HG03064 (cell line): ENCODE results near the gene OR6C74.

ENCODE experiments used
- ATAC-seq: cut with Tn5 transposase; IDR thresholded peaks from one replicate; pipeline ENCODE4 v1.9.1; 2021; ENCODE audit warnings: low read depth; ENCODE audit not compliant: unreplicated experiment

The OR6C74 gene

DNA sequence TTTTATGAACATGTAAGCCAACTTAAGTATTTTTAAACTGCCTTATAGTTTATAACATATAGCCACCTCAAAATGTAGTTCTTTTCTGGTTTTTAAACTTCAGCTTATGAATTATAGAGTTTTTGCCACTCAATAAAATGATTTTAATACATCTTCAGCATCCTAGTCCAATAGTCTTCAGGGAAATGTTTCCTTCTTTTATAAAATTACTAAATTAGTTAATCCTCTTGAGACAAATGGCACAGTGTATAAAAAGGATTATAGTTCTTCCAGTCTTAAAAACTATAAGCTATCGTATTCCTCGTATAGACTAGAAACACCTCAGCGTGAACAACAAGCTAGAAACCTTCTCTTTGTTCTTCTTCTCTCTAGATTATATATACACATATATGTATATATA lies at the start of gene OR6C74:
OR6C74 (plus strand) TSS at position 301 of the 400 bp plus-strand sequence. CDS start 2,679 bp downstream, outside the sequence.
- no peak for ATAC-seq

DNA sequence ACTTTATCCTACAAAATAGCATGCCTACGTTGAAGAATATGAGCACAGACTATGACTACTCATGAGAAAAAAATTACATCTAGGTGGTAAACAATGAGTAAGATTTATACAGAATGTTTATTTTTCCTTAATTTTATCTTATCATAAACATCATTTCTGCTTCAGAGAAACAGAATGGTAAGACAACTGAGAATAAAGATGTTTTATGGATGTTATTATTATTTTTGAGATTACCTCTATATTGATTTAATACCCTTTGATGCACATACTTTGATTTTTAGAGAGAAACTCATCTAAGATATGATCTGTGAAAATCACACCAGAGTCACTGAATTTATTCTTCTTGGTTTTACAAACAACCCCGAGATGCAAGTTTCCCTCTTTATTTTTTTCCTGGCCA lies 23.7 kb upstream of the OR6C74 start, which contains the start of gene OR10A7:
OR10A7 (plus strand) TSS at position 301 of the 400 bp plus-strand sequence; CDS start at position 301, 0 bp downstream.
- ATAC-seq = no peak

DNA sequence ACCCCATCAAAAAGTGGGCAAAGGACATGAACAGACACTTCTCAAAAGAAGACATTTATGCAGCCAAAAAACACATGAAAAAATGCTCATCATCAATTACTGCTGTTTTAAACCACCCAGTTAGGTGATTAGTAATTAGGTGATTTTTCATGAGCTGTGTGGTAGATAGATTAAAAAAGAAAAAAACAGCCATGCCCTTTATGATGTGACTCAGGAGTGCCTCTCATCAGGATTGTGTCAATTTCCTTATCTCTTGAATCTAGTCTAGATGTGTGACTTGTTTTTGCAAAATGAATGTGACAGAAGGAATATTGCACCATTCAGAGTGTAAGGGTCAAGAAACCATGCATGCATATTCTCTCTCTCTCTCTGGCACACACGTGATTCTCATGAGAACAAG lies 17.9 kb upstream of the OR6C74 start:
- no peak for ATAC-seq

DNA sequence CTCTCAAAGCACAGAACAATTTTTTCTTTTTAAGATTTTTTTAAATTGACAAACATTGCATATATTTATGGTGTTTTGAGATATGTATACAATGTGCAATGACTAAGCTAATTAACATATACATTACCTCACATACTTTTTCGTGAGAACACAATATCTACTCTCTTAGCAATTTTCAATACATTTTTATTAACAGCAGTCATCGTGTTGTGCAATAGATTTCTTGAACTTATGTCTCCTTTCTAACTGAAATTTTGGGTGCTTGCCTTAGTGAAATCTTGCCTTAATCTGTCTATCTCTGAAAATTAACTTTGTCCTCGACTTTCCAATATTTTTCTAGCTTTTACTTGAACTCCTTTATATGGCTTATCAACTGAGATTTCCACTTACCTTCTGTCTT lies 16.8 kb upstream of the OR6C74 start:
- ATAC-seq = no peak

DNA sequence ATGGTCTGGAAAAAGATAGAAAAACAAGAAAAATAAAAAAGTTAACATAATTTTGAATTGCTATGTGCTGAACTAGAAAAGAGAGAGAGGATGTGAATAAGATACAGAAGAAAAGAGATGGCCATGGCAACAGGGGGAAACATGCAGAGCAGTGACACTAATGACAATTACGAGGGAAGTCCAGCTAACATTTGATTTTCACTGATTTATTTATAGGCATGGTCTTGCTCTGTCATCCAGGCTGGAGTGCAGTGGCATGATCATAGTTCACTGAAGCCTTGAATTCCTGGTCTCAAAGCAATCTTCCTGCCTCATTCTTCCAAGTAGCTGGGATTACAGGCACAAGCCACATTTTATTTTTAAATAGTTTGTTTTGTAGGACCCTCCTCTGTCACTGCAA lies 1.8 kb downstream of the OR6C74 start:
- no peak for ATAC-seq

DNA sequence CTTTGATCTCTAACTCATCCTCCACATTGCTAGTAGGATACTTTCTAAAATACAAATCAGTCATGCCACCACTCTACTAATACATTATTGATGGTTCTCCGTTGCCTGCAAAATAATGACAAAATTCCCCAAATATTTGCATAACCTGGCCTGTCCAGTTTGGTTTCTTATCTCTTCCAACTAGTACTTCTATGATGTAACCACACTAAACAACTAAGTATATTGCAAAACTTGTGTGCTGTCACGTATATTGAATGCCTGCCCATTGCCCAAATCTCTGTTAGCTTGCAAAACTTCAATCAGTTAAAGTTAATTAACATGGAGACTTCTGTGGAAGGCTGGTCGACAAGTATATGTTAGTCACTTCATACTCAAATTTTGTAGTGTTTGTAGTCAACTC lies 6.5 kb downstream of the OR6C74 start:
- no peak for ATAC-seq

DNA sequence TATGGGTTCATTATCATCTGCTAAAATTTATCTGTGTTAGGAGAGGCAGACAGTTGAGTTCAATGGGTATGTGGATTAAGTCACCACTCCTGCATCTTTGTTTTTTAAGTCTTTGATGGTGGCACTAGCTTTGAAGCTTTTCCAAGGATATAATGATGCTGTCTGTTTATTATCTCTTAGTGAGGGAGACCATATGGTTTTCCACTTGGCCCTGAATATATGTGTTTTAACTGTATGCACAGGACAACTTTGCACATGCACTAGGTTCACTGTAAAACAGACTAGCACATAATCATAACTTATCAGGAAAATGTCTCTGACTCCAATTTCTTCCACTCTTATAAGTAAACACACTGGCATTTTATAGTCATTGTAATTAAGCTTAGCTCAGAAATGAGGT lies 8.9 kb downstream of the OR6C74 start:
- ATAC-seq = no peak

DNA sequence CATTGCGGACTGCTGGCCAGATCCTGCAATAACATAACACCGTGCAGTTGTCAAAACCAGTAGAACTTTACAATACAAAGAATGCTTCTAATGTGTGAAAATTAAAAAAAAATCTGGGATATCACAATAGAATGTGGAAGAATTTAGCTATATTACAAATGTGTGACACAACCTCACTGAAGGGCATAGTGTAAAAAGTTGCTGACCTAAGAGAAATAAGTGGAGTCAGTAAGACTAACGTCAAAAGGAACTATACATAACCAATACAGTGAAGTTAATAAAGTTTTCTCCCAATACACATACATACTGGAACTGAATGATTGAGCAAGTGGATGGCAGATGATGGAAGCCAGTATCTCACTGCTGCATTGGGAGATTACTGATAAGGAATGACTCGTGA lies 12.4 kb downstream of the OR6C74 start:
- ATAC-seq = no peak

DNA sequence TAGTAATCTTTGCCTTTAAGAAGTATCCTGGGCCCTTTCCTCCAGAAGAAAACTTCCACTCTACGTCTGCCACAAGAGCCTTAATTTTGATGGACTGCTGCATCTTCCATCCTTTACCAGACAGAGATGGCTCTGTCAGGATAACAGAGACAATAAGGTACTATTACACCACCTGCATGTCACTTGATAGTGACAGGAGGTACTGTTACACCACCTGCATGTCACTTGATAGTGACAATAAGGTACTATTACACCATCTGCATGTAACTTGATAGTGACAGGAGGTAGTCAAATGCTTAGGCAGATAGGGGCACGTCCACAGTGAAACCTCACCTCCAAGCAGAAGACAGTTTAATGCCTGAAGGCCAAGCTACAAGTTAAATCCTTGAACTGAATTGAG lies 13.9 kb downstream of the OR6C74 start:
- ATAC-seq = no peak

DNA sequence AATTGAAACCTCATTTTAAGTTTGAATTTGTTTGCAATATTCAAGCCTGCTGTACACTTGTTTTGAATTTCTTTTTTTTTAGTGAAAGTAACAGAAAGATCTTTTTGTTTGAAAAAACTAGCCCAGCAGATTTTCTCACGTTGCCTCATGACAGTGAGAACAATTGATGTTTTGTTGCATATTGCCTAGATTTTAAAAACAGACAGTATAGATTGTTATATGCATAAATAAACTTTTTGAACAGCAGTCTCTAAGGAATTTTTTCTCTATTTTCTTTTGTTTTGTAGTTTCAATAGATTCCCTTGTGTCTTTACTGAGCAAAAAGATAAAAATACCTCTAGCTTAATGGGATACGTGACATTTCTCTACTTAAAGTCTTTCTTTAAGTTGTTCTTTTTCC lies 36.6 kb downstream of the OR6C74 start:
- ATAC-seq = no peak

DNA sequence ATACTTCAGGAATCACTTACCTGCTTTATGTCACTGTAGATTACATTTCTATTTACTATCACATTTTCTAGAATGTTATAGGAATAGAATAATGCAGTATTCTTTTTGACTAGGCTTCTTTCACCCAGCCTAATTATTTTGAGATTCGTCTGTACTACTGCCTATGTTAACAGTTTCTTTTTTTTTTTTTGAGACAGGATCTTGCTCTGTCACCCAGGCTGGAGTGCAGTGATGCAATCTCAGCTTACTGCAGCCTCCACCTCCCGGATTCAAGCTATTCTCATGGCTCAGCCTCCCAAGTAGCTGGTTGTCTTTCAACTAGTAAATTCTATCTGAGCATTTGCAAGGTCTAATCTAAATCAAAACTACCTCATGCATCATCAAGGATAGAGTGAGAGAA lies 45.6 kb downstream of the OR6C74 start:
- no peak for ATAC-seq
